ENCODE results near the gene RELA. TPM values are rescaled to one million over a fixed set of nuclear protein-coding genes. Genes with fewer than 3 reads are reported as not detected.

RELA gene
- total and polyA plus RNA-seq, 10 of the 15 experiments (the other 5 are each of a cell fraction or from before 2014, with no cell fraction given), result 5.1 to 56.4 (median 34.2) TPM

GRCh38 chr11:65652511-65653228 lies 10.0 kb downstream of the RELA start (continued):
- no peak for TF ChIP-seq EP300 (IDR thresholded peaks at IDR 0.05; ENCODE audit: borderline replicate concordance in 1 of 2, control insufficient read depth in 1 of 2, low read depth in 2 of 2, low read length in 2 of 2)
- TF ChIP-seq MXI1 (IDR thresholded peaks at IDR 0.05; ENCODE audit: low read depth, low read length), result peak; percentile 73
- TF ChIP-seq, protein P1, sequence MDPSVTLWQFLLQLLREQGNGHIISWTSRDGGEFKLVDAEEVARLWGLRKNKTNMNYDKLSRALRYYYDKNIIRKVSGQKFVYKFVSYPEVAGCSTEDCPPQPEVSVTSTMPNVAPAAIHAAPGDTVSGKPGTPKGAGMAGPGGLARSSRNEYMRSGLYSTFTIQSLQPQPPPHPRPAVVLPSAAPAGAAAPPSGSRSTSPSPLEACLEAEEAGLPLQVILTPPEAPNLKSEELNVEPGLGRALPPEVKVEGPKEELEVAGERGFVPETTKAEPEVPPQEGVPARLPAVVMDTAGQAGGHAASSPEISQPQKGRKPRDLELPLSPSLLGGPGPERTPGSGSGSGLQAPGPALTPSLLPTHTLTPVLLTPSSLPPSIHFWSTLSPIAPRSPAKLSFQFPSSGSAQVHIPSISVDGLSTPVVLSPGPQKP (IDR thresholded peaks at IDR 0.05; ENCODE audit: low read depth, low read length), result peak; percentile 50; the same call in 1 of the 2 replicates
- TF ChIP-seq ZBTB4 (CRISPR knock-in tag; IDR thresholded peaks at IDR 0.05), result no peak
- TF ChIP-seq E2F4 (IDR thresholded peaks at IDR 0.05; ENCODE audit: low read depth, low read length), result no peak
- TF ChIP-seq SMARCA5 (IDR thresholded peaks at IDR 0.05), result 0 out of 2 replicates have a peak, but pooled peaks have one; percentile 26
- TF ChIP-seq JUNB (IDR thresholded peaks at IDR 0.05), result peak; percentile 14; the same call in 1 of the 2 replicates
- no peak for TF ChIP-seq REST (IDR thresholded peaks at IDR 0.05; ENCODE audit: low read depth, low read length)
- no peak; the same call in 1 of the 2 replicates for TF ChIP-seq PAX5 (IDR thresholded peaks at IDR 0.05; ENCODE audit: borderline replicate concordance, low read depth, low read length)
- TF ChIP-seq SREBF1 (IDR thresholded peaks at IDR 0.05; ENCODE audit: low read length), result no peak
- peak; percentile 93 for TF ChIP-seq NR2F1 (conservative IDR thresholded peaks at IDR 0.05)
- 0 out of 2 replicates have a peak, but pooled peaks have one; percentile 11 for TF ChIP-seq MEF2A (IDR thresholded peaks at IDR 0.05; ENCODE audit: insufficient read depth, low read depth, low read length)
- no peak for TF ChIP-seq PAX8 (IDR thresholded peaks at IDR 0.05)
- peak; percentile 44; the same call in 1 of the 2 replicates for TF ChIP-seq ZNF207 (IDR thresholded peaks at IDR 0.05; ENCODE audit: borderline replicate concordance)
- no peak for TF ChIP-seq ETV6 (conservative IDR thresholded peaks at IDR 0.05 in 1 of 2, IDR thresholded peaks at IDR 0.05 in 1 of 2; ENCODE audit: borderline replicate concordance in 1 of 2, low read depth in 1 of 2)
- TF ChIP-seq ZNF622 (IDR thresholded peaks at IDR 0.05), result no peak
- peak; percentile 44; the same call in 1 of the 2 replicates for TF ChIP-seq BCL11A (IDR thresholded peaks at IDR 0.05; ENCODE audit: low read depth, low read length)
- no peak for TF ChIP-seq FOS (IDR thresholded peaks at IDR 0.05; ENCODE audit: borderline replicate concordance, extremely low read depth, insufficient read length)
- peak; percentile 87 for TF ChIP-seq BACH1 (IDR thresholded peaks at IDR 0.05; ENCODE audit: borderline replicate concordance)
- TF ChIP-seq HDAC6 (IDR thresholded peaks at IDR 0.05; ENCODE audit: unreplicated experiment), result no peak
